ENCODE data around the gene RPE.

DNA sequence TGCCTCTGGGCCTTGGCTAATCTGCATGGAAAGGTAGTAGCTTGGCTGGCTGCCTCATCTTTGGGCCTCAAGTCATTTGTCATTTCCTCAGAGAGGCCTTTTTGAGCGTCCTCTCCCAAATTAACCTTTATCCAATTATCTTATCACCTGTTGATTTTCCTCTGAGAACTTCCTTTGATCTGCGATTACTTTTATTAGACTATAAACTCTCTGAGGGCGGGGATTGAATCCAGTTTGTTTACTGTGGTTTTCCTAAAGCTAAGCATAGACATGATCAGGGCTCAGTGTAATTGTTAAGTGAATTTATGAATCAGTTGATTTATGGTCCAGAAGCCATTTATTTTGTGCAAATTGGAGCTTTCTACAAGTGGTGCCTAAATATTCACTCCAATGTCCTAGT, 7.5 kb downstream of the RPE start:
- TF ChIP-seq, protein P1, sequence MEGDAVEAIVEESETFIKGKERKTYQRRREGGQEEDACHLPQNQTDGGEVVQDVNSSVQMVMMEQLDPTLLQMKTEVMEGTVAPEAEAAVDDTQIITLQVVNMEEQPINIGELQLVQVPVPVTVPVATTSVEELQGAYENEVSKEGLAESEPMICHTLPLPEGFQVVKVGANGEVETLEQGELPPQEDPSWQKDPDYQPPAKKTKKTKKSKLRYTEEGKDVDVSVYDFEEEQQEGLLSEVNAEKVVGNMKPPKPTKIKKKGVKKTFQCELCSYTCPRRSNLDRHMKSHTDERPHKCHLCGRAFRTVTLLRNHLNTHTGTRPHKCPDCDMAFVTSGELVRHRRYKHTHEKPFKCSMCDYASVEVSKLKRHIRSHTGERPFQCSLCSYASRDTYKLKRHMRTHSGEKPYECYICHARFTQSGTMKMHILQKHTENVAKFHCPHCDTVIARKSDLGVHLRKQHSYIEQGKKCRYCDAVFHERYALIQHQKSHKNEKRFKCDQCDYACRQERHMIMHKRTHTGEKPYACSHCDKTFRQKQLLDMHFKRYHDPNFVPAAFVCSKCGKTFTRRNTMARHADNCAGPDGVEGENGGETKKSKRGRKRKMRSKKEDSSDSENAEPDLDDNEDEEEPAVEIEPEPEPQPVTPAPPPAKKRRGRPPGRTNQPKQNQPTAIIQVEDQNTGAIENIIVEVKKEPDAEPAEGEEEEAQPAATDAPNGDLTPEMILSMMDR (IDR thresholded peaks at IDR 0.05) = no peak
- TF ChIP-seq POLR2A (IDR thresholded peaks at IDR 0.05) = no peak
